Measurements from ENCODE around the gene RBMS3. TPM values are rescaled to one million over a fixed set of nuclear protein-coding genes. Genes with fewer than 3 reads are reported as not detected.
"Not testable (repeated sequence)": the region's sequence is repeated elsewhere in the genome, so short reads cannot be mapped to it uniquely, and the experiment has no call there.

The RBMS3 gene
- total RNA-seq, 1 donor from 2014 or later: 24.6 TPM

GRCh38 chr3:29310865-29311264 lies 30.0 kb downstream of the RBMS3 start:
- no peak for DNase-seq (ENCODE audit: low read depth in 2 of 2)

GRCh38 chr3:29311795-29312194 lies 30.9 kb downstream of the RBMS3 start:
- no peak for DNase-seq (ENCODE audit: low read depth in 2 of 2)

- no peak for DNase-seq (ENCODE audit: low read depth in 2 of 2)
These were observed 31.5 kb downstream of the RBMS3 start for GRCh38 chr3:29312395-29312794.

- DNase-seq (ENCODE audit: low read depth in 2 of 2): no peak
These were observed 32.1 kb downstream of the RBMS3 start for GRCh38 chr3:29312960-29313452.

- no peak for DNase-seq (ENCODE audit: low read depth in 2 of 2)
These were observed 33.3 kb downstream of the RBMS3 start for GRCh38 chr3:29313981-29314726.

- DNase-seq (ENCODE audit: low read depth in 2 of 2): no peak
These were observed 33.8 kb downstream of the RBMS3 start for GRCh38 chr3:29314727-29315088.

- DNase-seq (ENCODE audit: low read depth in 2 of 2): peak in 1 of 2 donors; percentile 2
These were observed 36.8 kb downstream of the RBMS3 start for GRCh38 chr3:29317659-29318173.

GRCh38 chr3:29318251-29318650 lies 37.4 kb downstream of the RBMS3 start:
- no peak for DNase-seq (ENCODE audit: low read depth in 2 of 2)

GRCh38 chr3:29319262-29319661 lies 38.4 kb downstream of the RBMS3 start:
- DNase-seq (ENCODE audit: low read depth in 2 of 2): no peak

GRCh38 chr3:29319798-29320197 lies 38.9 kb downstream of the RBMS3 start:
- no peak for DNase-seq (ENCODE audit: low read depth in 2 of 2)

GRCh38 chr3:29322586-29322985 lies 41.7 kb downstream of the RBMS3 start:
- no peak for DNase-seq (ENCODE audit: low read depth in 2 of 2)

- peak; percentile 72 to 98 for DNase-seq (ENCODE audit: low read depth in 2 of 2)
These were observed 43.3 kb downstream of the RBMS3 start for GRCh38 chr3:29324180-29324651.

GRCh38 chr3:29326540-29326939 lies 45.7 kb downstream of the RBMS3 start:
- DNase-seq (ENCODE audit: low read depth in 2 of 2): not testable (repeated sequence)

- DNase-seq (ENCODE audit: low read depth in 2 of 2): no peak
These were observed 49.4 kb downstream of the RBMS3 start for GRCh38 chr3:29329986-29330890.

GRCh38 chr3:29331035-29331434 lies 50.2 kb downstream of the RBMS3 start:
- DNase-seq (ENCODE audit: low read depth in 2 of 2): no peak

GRCh38 chr3:29331456-29332194 lies 50.8 kb downstream of the RBMS3 start:
- no peak for DNase-seq (ENCODE audit: low read depth in 2 of 2)

GRCh38 chr3:29332195-29332637 lies 51.3 kb downstream of the RBMS3 start:
- peak in 1 of 2 donors; percentile 38 for DNase-seq (ENCODE audit: low read depth in 2 of 2)

- DNase-seq (ENCODE audit: low read depth in 2 of 2): no peak
These were observed 52.7 kb downstream of the RBMS3 start for GRCh38 chr3:29333576-29333975.

GRCh38 chr3:29334706-29335105 lies 53.8 kb downstream of the RBMS3 start:
- peak in 1 of 2 donors; percentile 12 for DNase-seq (ENCODE audit: low read depth in 2 of 2)

GRCh38 chr3:29335438-29335837 lies 54.6 kb downstream of the RBMS3 start:
- DNase-seq (ENCODE audit: low read depth in 2 of 2): peak; percentile 55 to 96

- no peak for DNase-seq (ENCODE audit: low read depth in 2 of 2)
These were observed 55.1 kb downstream of the RBMS3 start for GRCh38 chr3:29335943-29336342.
